HG02642 (cell line): ENCODE measurements around the gene FOXB1.

Experiments used
- ATAC-seq: cut with Tn5 transposase; IDR thresholded peaks from one replicate; pipeline ENCODE4 v1.9.1; 2021; ENCODE audit warnings: mild to moderate bottlenecking; ENCODE audit not compliant: unreplicated experiment, poor library complexity

FOXB1 gene

DNA sequence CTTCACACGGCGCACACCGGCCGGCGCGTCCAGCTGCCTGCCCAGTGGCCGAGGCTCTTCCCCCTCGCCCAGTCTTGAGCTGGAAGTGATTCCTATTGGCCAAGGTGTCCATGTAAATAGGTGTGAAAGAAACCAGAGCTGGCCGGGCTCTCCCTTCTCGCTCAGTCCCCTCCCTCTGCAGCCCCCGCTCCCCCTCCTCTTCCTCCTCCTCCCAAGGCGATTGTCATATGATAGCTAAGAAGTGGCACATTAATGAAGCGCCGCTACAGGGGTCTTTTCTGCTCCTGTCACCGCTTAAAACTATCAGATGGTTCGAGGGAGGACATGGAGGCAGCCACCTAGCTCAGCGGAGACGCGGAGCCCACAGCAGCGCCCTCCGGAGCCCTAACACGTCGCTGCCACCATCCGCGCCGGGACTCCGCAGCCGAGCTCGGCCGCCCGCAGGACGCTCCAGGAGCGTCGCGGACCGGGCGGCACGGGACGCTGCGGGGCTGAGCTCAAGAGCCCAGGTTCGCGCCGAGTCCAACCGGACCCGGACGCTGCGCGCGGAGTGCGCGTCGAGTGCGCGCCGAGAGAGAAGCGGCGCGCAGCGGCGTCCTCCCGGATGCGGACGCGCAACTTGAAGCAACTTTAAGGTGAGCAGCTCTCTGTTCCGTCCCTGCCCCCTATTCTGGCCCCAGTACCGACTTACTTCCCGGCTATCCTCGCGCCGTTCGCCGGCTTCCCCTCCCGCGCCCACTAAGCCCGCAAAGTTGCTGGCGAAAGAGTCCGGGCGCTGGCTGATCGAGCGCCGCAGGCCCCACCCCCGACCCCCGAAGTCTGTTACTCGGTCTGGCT, at the start of gene FOXB1:
FOXB1 (plus strand) TSS at position 303 of the 837 bp plus-strand sequence. CDS start 653 bp downstream, outside the sequence.
- ATAC-seq = no peak

DNA sequence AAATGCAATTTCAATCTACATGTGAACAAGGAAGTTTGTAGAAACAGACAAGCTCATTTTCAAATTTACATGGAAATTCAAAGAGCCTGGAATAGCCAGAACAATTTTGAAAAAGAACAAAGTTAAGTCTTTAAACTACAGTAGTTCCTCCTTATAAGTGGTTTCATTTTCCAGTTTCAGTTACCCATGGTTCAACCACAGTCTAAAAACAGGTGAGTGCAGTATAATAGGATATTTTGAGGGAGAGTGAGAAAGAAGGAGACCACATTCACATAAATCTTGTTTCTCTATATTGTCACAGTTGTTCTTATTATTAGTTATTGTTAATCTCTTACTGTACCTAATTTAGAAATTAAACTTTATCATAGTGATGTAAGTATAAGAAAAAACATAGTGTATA, 45.8 kb upstream of the FOXB1 start:
- no peak for ATAC-seq

DNA sequence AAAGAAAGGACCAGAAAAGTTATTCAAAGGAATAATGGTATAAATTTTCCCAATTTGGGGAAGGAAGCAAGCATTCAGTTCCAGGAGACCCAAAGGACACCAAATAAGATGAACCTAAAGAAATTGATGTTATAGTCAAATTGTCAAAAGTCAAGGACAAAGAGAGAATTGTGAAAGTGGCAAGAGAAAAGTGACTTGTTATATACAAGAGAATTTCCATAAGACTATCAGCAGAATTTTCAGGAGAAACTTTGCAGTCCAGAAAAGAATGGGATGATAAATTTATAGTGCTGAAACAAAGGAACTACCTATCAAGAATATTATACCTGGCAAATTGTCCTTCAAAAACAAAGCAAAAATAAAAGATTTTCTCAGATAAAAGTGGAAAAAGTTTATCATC, 43.8 kb upstream of the FOXB1 start:
- no peak for ATAC-seq

DNA sequence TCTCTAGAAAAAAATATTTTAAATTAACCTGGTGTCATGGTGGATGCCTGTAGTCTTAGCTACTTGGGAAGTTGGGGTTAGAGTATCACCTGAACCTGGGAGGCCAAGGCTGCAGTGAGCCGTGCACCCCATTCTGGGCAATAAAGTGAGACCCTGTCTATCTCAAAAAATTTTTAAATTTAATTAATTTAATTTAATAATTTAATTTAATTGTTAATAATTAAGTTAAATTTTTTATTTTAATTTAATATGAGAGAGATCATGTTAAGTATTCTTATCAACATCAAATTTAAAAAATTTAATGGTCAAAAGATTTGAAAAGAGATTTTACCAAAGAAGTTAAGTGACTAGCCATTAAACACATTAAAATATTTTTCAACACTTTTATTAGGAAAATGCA, 40.8 kb upstream of the FOXB1 start:
- no peak for ATAC-seq

DNA sequence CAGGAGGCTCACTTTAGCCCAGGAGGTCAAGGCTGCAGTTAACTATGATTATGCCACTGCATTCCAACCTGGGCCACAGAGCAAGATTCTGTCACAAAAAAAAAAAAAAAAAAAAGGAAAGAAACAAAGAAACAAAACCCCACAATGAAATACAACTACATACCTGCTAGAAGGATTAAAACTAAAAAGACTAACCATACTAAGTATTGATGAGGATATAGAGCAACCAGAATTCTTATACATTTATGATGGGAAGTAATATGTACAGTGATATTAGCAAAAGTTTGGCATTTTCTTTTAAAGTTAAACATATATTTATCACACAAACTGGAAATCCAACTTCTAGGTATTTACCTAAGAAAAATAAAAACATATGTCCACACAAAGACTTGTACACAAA, 40.2 kb upstream of the FOXB1 start:
- ATAC-seq = no peak

DNA sequence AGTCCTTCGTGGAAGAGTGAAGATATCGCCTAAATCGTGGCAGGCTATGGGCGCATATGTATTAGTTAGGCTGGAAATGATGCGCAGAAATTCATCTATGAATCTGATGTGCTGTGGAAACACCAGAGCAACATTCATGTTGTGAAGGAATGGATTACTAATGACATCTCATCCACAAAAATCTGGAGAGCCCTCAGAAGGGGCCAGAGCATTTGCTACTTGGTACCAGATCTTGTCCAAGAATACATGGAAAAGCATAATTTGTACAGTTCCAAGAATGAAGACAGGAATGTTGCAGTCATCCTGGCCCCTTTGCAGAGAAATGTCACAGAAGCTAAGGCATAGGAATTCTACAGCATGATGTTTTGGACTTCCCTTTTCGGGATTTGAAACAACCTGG, 38.4 kb upstream of the FOXB1 start:
- ATAC-seq = no peak

DNA sequence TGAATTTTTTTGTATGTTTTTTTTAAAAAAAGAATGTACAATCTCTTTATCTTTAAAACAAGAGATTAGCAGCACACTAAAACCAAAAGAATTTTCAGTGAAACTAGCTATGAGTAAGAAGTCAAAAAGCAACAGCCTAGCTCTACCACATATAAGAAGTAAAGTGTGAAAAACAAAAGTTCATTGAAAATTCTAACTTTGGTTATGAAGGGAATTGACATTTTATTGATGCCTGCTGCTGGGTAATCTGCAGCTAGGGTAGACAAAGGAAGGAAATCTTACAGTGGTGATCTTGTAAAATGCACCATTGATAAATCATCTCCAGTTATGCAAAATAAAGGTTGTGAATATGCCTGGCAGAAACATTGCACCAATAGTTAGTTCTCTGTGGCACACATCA, 37.8 kb upstream of the FOXB1 start:
- ATAC-seq = no peak

DNA sequence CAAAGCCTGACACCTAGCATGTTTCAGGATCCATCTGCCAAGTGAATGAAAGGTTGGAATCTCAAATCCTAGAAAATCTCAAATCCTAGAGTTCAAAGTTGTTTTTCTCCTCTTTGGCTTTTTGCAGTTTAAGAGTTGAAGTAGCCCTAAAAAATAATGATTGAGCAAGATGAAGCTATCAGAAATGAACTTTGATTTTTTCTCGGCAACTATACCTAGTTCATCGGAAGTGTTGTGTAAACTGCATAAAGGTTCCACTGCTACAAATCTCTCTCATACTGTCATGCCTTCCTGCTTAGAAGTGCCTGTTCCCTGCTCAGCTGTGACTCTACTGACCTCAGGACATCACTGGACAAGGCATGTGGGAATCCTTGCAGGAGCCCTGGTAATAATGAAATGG, 35.8 kb upstream of the FOXB1 start:
- ATAC-seq = no peak

DNA sequence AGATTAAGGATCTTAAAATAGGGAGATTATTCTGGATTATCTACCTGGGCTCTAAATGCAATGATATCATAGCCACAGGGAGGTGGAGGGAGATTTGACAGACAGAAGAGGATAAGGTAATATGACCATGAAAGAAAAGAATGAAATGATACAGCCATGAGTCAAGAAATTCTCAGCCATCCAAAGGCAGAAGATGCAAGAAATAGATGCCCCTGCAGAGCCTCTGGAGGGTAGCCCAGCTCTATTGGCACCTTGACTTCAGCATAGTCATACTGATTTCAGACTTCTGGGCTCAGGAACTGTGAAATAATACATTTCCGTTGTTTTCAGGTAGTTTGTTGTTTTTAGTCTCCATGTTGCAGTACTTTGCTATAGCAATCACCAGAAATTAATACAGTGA, 31.9 kb upstream of the FOXB1 start:
- ATAC-seq = no peak

DNA sequence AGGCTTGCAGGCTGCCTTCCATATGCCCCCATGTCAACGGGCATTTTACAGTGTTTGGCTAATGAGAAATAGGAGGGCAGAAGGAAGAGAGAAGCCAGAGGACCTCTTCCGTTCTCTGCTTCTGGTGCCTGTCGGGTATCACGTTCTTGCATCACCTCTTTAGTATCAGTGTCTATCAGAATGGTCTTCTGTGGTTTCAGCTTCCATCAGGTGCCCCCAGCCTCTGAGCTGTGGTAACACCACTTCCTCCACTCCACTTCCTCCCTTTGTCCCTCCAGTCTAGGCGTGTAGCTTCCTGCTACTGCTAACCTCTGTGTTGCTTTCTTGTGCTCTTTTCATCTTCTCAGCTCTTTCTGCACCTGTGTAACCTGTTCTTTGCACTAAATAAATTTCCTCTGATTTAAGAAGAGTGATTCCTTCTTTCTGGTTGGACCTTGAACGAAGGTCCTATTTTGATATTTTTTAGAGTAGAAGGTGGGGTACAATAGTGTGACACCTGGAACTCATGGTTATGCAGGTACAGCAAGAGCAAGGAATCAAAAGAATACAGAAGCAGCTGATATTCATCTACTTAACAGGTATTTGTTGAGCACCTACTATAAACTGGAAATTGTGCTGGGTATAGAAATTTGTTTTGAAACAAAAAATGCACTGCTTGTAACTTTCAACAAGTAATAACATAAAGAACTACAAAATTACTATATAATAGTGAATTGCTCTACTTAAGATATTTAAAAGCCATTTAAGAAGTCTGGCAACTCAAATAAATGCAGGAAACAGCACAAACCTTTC, 27.4 kb upstream of the FOXB1 start:
- no peak for ATAC-seq

DNA sequence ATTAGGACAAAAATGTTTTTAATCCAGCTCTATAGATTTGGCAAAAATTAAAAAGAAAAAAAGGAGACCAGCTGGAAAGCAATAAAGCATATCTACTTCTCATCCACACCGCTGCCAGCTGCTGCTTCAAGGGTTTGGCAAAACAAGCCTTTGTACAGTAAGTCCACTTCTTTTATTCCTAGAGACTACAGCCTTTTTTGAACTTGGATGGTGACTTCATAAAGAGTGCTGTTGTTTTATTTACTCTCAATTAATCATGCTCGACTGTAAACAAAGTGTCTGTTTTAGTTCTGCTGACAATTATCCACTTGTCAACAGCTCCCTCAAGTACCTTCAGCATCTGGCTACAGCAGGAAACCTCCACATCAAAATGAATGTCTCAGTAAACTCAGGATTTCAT, 12.3 kb upstream of the FOXB1 start:
- no peak for ATAC-seq

DNA sequence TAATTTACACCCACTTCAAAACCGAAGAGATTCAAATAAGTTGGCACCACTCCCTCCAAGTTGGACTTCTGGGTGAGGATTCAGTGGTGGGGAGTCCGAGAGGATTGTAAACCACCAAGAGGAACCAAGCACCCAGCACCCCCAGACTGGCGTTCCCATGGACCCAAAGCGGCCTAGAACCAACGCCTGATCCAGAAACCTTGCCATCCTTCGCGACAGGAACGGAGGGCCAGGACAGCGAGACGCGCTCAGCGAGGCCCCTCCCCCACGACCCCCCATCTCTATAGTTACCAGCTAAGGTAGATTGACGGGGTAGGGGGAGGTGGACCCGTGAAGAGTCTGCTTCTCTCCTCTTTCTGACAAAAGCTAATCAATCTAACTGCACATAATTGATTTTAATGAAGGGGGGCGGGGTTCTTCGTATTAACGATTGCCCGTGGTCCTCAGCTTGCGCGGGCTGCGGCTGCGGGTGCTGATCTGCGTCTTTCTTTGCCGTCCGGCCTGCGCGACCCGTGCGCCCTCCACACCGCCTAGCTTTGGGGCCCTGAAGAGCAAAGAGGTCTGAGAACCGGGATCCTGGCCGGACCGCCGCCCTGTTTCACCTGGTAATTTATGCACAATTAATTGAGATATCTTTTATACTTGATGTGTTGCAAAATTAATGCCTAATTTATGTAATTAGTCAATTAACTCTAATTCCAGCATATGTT, 10.9 kb upstream of the FOXB1 start:
- ATAC-seq = no peak

DNA sequence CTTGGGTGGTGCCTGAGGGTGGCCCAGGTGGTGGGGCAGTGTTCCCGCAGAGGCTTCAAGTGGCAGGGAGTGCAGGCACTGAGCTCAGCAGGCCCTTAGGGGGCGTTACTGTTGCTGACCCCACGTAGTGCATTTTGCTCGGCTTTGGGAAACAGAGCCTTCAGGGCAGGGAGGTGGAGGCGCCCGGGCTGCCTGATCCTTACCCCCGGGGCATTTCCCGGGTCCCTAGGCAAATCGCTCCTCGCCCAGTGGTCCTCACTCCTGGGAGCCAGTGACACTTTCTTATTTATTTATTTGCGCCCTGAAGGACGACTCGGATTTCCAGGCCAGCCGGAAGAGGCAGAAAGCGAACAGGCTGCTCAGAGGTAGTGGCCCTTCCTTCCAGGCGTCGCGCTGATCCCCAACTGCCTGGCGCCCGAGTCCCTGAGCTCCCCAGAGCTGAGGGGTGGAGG, 10.1 kb upstream of the FOXB1 start:
- no peak for ATAC-seq

DNA sequence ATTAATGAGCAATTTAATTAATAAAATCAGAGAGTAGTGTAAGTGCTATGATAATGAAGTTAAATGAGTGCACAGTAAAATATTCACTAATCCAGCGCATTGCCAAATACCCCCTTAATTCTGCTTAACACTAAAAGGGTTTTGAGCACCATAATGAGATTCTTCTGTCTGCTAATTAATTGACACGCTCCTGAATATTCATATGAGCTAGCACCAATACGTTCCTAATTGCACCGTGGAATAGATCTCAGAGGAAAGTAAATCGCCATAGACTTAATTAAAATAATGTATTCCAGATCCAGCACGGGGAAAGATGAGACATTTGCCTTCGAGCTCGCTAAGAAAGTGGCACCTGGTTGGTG, 9.6 kb upstream of the FOXB1 start:
- no peak for ATAC-seq

DNA sequence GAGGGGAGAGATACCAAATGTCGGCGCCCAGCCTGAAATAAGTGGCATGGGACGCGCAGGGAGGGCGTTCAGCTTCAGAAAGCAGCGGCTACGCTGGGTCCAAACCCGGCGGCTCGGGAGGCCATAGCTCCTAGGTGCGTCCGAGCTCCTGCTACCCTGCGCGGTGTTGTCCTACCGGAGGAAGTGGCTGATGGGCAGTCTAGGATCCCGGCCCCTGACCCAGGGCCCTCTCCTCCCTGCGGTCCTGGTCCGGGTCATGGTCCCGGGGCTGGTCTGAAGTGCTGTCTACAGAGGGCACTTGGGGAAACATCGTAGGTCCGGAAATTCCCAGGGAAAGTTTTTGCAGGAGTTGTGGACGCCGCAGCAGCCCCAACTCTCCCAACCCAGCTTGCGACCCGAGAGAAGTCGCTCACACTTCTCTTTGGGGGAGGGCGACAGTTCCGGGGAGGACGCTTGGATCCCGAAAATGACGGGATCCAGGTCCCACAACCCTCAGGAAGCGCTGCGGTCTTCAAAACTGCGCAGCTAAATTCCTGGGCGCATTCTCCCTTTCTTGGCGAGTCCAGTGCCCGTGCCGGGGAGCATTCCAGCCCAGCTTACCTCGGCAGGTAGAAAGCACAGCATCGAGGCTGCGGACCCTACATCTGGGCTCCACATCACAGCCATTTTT, 9.1 kb upstream of the FOXB1 start:
- ATAC-seq = no peak

DNA sequence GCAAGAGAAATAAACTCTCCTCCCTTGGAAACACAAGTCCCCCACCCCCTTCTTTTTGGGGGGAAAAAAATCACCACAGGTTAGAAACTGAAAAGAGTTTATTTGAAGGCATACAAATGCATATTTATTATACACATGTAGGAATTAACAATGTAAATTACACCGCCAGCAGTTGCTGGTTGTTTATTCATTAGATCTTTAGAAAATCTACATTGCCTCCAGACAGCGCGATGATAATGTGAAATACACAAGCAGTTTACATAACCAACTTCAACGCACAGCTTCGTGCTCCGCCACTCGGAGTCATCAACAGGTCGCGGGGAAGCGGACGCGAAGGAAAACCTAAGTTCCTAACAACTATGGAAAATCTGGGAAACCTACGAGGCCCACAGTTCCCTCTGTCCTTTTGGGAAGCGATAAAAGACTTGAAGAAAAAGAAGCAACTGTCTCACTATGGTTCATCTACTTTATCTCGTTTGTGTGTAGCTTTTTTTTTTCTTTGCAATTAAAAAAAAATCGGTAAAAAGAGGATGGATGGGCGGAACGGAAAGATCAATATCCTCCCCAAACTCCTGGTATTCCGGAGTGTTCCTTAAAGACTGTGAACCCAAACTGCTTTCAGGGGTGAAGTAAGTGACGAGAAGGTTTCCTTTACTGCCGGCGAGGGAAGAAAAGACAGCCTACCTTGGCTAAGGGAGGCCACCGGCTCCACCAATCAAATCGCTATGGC, 8.4 kb upstream of the FOXB1 start:
- ATAC-seq = no peak

DNA sequence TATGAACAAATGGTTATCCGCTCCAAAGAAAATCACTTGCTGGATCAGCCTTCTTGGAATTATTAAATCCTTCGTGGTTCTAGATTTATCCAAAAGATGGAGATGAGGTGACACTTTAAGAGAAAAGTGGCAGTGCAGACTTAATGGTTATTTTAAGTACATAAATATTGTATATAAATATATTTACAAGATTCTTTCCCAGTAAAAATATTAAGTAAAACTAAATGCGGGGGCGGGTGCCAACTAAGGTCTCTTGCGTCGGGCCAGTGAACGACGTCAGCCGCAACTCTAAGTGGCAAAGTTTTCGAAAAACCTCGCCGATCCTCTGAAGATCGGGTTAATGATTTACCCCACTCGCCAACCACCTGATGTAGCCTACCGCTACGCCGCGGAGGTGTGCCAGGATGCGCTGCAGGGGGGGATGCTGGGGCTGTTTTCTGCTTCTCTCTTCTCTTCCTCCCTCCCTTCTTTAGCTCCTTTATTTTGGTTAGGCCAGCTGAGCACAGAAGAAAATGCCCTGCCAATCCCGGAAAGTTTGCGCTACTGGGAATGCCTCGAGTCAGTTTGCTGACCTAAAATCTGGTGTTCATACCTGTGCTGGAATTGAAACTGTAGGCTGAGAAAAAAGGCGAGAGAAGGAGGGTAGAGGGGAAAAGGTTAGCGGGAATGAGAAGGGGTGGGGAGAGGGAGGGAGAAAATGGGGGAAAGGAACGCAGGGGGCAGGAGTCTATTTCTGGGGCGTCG, 7.6 kb upstream of the FOXB1 start:
- no peak for ATAC-seq

DNA sequence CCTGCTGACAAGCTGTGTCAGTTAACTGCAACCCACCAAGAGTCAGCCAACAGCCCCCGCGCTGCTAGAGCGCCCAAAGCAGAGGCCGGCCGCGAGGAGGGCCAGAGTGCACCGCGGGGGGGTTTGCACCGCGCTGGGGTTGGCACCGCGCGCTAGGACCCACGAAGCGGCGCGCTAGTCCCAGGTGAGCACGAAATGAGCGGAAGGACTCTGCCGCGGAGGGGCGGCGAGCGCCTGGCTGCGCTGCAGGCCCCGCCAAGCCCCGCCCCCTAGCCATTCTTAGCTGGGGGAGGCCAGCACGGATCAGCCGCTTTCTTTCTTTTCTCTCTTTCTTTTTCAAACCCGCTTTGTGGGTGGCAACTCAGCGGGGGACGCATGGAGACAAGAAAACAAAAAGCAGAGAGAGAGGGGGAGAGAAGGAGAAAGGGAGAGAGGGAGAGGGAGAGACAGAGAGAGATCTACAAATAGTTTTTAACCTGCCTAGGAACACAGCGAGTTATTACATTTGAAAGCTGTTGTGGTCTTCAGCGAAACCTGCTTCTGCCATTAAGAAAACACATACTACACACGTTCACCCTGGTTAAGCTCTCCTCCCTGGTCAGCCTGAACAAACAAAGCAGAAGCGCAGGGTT, 6.9 kb upstream of the FOXB1 start:
- ATAC-seq = peak; percentile 77
